A673 (cell line): ENCODE results near the gene ATXN7L2. TPM values are rescaled to one million over a fixed set of nuclear protein-coding genes. Genes with fewer than 3 reads are reported as not detected.
"Not testable (repeated sequence)": the region's sequence is repeated elsewhere in the genome, so short reads cannot be mapped to it uniquely, and the experiment has no call there.

Experiments used
- BruUV-seq: library from RNA; stranded (reverse); fragments of 400-500 nt; replicated peaks from 2 replicates; lab custom pipeline; 2021; lab: Mats Ljungman, UMichigan
- CTCF ChIA-PET: fragments of 300-600 bp; sonication (Branson Sonifier 250); formaldehyde crosslinking; loops from one replicate; lab custom pipeline; 2022; ENCODE audit warnings: antibody characterized with exemption; lab: Charles Lee
- POLR2A ChIA-PET: fragments of 300-600 bp; sonication (Branson Sonifier 250); formaldehyde crosslinking; loops from one replicate; lab custom pipeline; 2022; ENCODE audit warnings: antibody characterized with exemption; ENCODE audit not compliant: low non-redundant PET; lab: Charles Lee
- DNase-seq: peaks from one replicate; pipeline ENCODE4 v3.0.0-alpha.2; 2015; ENCODE audit warnings: low spot score
- H3K27ac ChIP-seq: fragments of 200-600 bp; sonication (generic); 2 replicates; pipeline ENCODE4 v1.5.1; 2016; ENCODE audit warnings: mixed run types, low read depth, mild to moderate bottlenecking, mixed read lengths, antibody characterized with exemption, low read length; ENCODE audit not compliant: poor library complexity, severe bottlenecking
- H3K27me3 ChIP-seq: fragments of 200-600 bp; sonication (generic); replicated peaks from 2 replicates; pipeline ENCODE4 v1.6.1; 2017; ENCODE audit warnings: mixed run types, low read depth, mild to moderate bottlenecking, mixed read lengths, antibody characterized with exemption, low read length; ENCODE audit not compliant: insufficient read depth, poor library complexity
- H3K36me3 ChIP-seq: fragments of 200-600 bp; sonication (generic); 2 replicates; pipeline ENCODE4 v1.6.1; 2016; ENCODE audit warnings: mixed run types, mild to moderate bottlenecking, mixed read lengths, antibody characterized with exemption, low read length; ENCODE audit not compliant: insufficient read depth, poor library complexity, severe bottlenecking
- H3K4me1 ChIP-seq: fragments of 200-600 bp; sonication (generic); 2 replicates; pipeline ENCODE4 v1.6.1; 2017; ENCODE audit warnings: mixed run types, mild to moderate bottlenecking, mixed read lengths, antibody characterized with exemption, low read length; ENCODE audit not compliant: insufficient read depth, poor library complexity, severe bottlenecking
- H3K4me3 ChIP-seq: fragments of 200-600 bp; sonication (generic); 2 replicates; pipeline ENCODE4 v1.5.1; 2016; ENCODE audit warnings: low read depth, mixed run types, mild to moderate bottlenecking, mixed read lengths, low read length; ENCODE audit not compliant: poor library complexity, severe bottlenecking
- H3K9me3 ChIP-seq: fragments of 200-600 bp; sonication (generic); 2 replicates; pipeline ENCODE4 v1.6.1; 2016; ENCODE audit warnings: mixed run types, low read depth, mild to moderate bottlenecking, mixed read lengths, antibody characterized with exemption, low read length; ENCODE audit not compliant: poor library complexity, severe bottlenecking
- EZH2 ChIP-seq: fragments of 200-600 bp; sonication (generic); IDR thresholded peaks from 2 replicates; pipeline ENCODE4 v1.6.1; 2017; ENCODE audit warnings: borderline replicate concordance, low read depth, mild to moderate bottlenecking, mixed read lengths, antibody characterized with exemption, low read length; ENCODE audit not compliant: poor library complexity, severe bottlenecking
- intact Hi-C: fragments of 100-400 bp; cut with micrococcal nuclease; formaldehyde crosslinking; loops from one replicate; pipeline ENCODE4 v1.10.0; 2022; ENCODE audit not compliant: unreplicated experiment
- total RNA-seq: library from RNA; stranded (reverse); gene quantifications from 2 replicates; pipeline ENCODE4 v1.2.3, GENCODE V29; 2021
- TF ChIP-seq, protein P1 (sequence below): fragments of 300-800, 200-600 bp; sonication (generic); conservative IDR thresholded peaks from 2 replicates; pipeline ENCODE4 v1.5.1; 2017; ENCODE audit warnings: low read depth, mild to moderate bottlenecking, antibody characterized with exemption, low read length, moderate library complexity, mixed read lengths

ATXN7L2 gene
- total RNA-seq, 1 experiment from 2014 or later = 16.3 TPM

DNA sequence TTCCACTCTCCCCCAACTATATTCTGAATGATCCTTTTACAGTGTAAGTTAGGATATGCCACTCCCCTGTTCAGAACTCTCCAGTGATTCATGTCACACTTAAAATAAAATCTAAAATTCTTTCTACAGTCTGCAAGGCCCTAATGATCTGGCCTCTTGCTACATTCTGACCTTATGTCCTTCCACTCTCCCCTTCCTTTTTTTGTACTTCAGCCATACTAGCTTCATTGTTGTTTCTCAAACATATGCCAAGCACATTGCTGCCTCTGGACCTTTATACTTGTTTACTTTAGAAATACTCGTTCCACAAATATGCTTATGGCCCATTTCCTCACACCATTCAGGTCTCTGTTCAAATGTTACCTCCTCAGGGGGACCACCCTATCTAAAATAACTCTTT is 42.6 kb upstream of the ATXN7L2 start:
- BruUV-seq = no TSS peak
- Histone ChIP-seq H3K27me3 (peaks cover 49% of the 10 kb centered on the region), H3K9me3 (no peaks in the 10 kb centered on the region), H3K4me3 (no peak overlapping the region), H3K36me3 (no peaks in the 10 kb centered on the region), H3K27ac (no peak overlapping the region), H3K4me1 (no peaks in the 10 kb centered on the region)
- ChIA-PET POLR2A (no interaction called here), CTCF (no interaction called here)
- TF ChIP-seq EZH2 = no peak
- TF ChIP-seq, protein P1, sequence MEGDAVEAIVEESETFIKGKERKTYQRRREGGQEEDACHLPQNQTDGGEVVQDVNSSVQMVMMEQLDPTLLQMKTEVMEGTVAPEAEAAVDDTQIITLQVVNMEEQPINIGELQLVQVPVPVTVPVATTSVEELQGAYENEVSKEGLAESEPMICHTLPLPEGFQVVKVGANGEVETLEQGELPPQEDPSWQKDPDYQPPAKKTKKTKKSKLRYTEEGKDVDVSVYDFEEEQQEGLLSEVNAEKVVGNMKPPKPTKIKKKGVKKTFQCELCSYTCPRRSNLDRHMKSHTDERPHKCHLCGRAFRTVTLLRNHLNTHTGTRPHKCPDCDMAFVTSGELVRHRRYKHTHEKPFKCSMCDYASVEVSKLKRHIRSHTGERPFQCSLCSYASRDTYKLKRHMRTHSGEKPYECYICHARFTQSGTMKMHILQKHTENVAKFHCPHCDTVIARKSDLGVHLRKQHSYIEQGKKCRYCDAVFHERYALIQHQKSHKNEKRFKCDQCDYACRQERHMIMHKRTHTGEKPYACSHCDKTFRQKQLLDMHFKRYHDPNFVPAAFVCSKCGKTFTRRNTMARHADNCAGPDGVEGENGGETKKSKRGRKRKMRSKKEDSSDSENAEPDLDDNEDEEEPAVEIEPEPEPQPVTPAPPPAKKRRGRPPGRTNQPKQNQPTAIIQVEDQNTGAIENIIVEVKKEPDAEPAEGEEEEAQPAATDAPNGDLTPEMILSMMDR = no peak
- intact Hi-C loops = no loop called here
- no peak for DNase-seq

DNA sequence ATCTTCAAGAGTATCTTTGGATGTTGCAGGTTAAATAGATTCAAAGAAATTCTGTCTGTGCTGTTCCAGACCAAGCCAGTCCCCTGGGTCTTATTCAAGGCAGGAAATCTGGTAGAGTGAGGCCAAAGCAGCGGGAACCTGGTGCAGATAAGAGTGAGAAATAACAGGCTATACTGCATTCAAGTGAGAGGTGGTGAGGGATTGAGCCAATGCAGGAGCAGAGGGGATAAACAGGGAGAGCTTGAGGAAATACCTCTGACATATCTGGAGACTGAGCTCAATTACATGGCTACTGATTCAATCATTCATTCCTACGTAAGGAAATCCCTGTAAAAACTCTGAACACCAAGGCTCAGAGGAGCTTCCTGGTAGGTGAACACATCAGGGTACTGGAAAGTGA is 40.2 kb upstream of the ATXN7L2 start:
- POLR2A ChIA-PET = no interaction called here
- H3K27ac ChIP-seq = no peak overlapping the region
- H3K27me3 ChIP-seq = peaks cover 64% of the 10 kb centered on the region
- CTCF ChIA-PET = no interaction called here
- no peak overlapping the region for H3K4me3 ChIP-seq
- TF ChIP-seq EZH2 = no peak
- TF ChIP-seq, protein P1 = no peak
- no peaks in the 10 kb centered on the region for H3K36me3 ChIP-seq
- BruUV-seq = no TSS peak
- H3K9me3 ChIP-seq = no peaks in the 10 kb centered on the region
- H3K4me1 ChIP-seq = no peaks in the 10 kb centered on the region
- intact Hi-C loops = no loop called here
- DNase-seq = no peak

DNA sequence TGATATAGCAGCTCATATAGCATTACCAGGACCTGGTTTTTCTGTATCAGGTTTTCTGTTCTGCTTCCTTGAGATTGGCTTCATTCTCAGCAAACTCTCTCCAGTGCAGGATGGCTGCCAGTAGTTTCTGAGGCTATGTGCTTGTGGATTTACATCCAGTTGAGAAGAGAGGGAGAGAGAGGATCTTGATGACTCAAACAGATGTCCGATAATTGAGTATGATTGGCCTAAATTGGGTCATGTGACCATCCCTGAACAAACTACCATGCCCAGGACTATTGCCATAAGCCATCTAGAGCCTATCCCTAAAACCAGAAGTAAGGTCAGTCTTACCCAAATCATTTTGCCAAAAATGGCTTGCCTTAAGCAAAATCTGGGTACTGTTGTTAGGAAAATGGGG is 39.4 kb upstream of the ATXN7L2 start:
- POLR2A ChIA-PET = no interaction called here
- H3K4me3 ChIP-seq = no peak overlapping the region
- CTCF ChIA-PET = no interaction called here
- H3K27ac ChIP-seq = no peak overlapping the region
- H3K27me3 ChIP-seq = peaks cover 67% of the 10 kb centered on the region
- intact Hi-C loops = no loop called here
- DNase-seq = no peak
- no peaks in the 10 kb centered on the region for H3K4me1 ChIP-seq
- no peaks in the 10 kb centered on the region for H3K9me3 ChIP-seq
- H3K36me3 ChIP-seq = no peaks in the 10 kb centered on the region
- TF ChIP-seq, protein P1 = no peak
- TF ChIP-seq EZH2 = no peak
- BruUV-seq = no TSS peak

DNA sequence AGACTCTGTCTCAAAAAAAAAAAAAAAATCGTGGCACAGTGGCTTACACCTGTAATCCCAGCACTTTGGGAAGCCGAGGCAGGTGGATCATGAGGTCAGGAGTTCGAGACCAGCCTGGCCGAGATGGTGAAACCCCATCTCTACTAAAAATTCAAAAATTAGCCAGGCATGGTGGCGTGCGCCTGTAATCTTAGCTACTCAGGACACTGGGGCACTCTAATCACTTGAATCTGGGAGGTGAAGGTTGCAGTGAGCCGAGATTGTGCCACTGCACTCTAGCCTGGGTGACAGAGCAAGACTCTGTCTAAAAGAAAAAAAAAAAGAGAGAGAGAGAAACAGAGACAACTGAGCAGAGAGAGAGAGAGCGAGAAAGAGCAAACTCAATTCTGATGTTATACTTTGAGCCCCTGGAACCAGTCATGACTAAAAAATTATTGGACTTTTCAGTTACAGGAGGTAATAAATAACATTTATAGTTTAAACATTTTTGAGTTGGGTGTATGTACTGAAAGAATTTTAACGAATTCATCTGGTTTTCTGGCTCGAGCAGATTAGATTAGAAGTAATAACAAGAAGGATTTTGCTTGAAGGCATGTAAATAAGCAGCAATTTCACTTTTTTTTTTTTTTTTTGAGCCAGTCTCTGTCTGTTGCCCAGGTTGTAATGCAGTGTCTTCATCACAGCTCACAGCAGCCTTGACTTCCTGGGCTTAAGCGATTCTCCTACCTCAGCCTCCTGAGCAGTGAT is 37.6 kb upstream of the ATXN7L2 start:
- POLR2A ChIA-PET, intact Hi-C loops, H3K36me3 ChIP-seq, H3K4me3 ChIP-seq, H3K4me1 ChIP-seq, CTCF ChIA-PET, DNase-seq, H3K27ac ChIP-seq, H3K9me3 ChIP-seq, BruUV-seq: not testable (repeated sequence)
- peaks cover 73% of the 10 kb centered on the region for H3K27me3 ChIP-seq
